HG03066 (cell line): Measurements from ENCODE around the gene ZIC5.
"Not testable (repeated sequence)": the region's sequence is repeated elsewhere in the genome, so short reads cannot be mapped to it uniquely, and the experiment has no call there.

Source experiments
- ATAC-seq: cut with Tn5 transposase; IDR thresholded peaks from one replicate; pipeline ENCODE4 v1.9.1; 2021; ENCODE audit warnings: low read depth; ENCODE audit not compliant: unreplicated experiment

ZIC5 gene

GRCh38 chr13:99961636-99962035 is 9.9 kb downstream of the ZIC5 start:
- ATAC-seq, result no peak

- no peak for ATAC-seq
Observed at GRCh38 chr13:99960663-99961311, 10.8 kb downstream of the ZIC5 start.

- ATAC-seq, result no peak
Observed at GRCh38 chr13:99959540-99960230, 11.9 kb downstream of the ZIC5 start.

- no peak for ATAC-seq
Observed at GRCh38 chr13:99959127-99959539, 12.4 kb downstream of the ZIC5 start.

- ATAC-seq, result no peak
Observed at GRCh38 chr13:99958406-99959126, 13.0 kb downstream of the ZIC5 start.

- no peak for ATAC-seq
Observed at GRCh38 chr13:99956473-99957349, 14.9 kb downstream of the ZIC5 start.

- no peak for ATAC-seq
Observed at GRCh38 chr13:99955747-99956472, 15.7 kb downstream of the ZIC5 start.

GRCh38 chr13:99955107-99955746 is 16.3 kb downstream of the ZIC5 start:
- no peak for ATAC-seq

GRCh38 chr13:99953138-99953755 is 18.3 kb downstream of the ZIC5 start:
- ATAC-seq, result no peak

GRCh38 chr13:99951666-99952065 is 19.9 kb downstream of the ZIC5 start:
- ATAC-seq, result not testable (repeated sequence)

- ATAC-seq, result no peak
Observed at GRCh38 chr13:99949679-99950413, 21.7 kb downstream of the ZIC5 start.

GRCh38 chr13:99948907-99949678 is 22.5 kb downstream of the ZIC5 start:
- ATAC-seq, result no peak

GRCh38 chr13:99948411-99948810 is 23.2 kb downstream of the ZIC5 start:
- no peak for ATAC-seq

- no peak for ATAC-seq
Observed at GRCh38 chr13:99947666-99948065, 23.9 kb downstream of the ZIC5 start.

GRCh38 chr13:99945515-99945914 is 26.1 kb downstream of the ZIC5 start:
- ATAC-seq, result not testable (repeated sequence)

GRCh38 chr13:99944606-99945005 is 27.0 kb downstream of the ZIC5 start:
- no peak for ATAC-seq

GRCh38 chr13:99944102-99944501 is 27.5 kb downstream of the ZIC5 start:
- no peak for ATAC-seq

GRCh38 chr13:99941911-99942310 is 29.7 kb downstream of the ZIC5 start:
- no peak for ATAC-seq
